HG02852 (cell line): ENCODE results near the gene ARHGEF17.

Experiments used
- ATAC-seq: cut with Tn5 transposase; IDR thresholded peaks from one replicate; pipeline ENCODE4 v1.9.1; 2021; ENCODE audit warnings: mild to moderate bottlenecking, moderate library complexity; ENCODE audit not compliant: unreplicated experiment

ARHGEF17 gene

DNA sequence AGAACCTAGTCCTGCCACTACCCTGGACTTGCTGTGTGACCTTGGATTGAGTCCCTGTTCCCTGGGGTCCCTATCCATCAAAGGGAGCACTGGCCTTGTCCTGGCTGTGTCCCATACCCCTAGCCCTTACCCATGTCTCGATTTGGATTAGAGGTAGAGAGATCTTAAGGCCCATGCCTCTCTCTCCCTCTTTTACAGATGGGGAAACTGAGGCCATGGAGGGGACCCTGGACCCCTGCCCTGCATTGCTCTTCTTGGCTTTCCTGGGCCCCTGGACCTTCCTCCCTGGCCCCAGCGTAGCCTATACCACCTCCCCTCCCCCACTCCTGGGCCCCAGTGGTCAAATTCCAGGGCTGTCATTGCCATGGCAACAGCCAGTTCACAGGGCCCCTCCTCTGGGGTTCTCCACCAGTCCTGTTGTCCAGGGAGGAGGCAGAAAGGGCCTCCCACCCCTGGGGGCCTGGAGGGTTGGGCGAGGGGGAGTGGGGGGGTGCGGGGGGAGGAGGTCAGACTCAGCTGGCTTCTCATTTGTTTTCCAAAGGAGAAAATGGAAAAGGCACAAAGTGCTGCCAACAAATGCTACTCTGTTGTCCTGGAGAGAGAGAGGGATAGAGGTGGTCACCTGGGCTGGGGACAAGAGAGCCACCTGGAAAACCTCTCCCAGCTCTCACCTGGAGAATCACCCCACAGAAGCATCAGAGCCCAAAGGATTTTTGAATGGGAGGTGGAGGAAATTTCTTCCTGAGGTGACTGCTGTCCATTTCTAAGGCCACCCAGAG is 23.3 kb downstream of the ARHGEF17 start:
- ATAC-seq = no peak

DNA sequence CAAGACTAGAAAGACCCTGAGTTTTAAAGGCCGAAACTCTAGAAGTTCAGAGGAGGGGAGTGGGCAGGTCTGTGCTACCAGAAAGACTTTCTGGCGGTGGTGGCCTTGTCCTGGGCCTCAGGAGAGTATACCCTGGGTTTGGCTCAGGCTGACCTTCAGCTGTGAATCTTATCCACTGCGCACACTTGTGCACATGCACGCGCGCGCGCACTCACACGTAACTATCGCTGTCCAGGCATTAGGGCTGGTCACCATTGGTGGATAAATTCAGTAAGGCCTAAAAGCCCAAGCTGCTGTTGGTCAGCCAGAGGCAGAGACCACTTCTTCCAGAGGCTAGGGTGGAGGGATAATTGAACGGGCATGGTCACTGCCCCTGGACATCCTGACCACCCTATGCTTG is 25.1 kb downstream of the ARHGEF17 start:
- no peak for ATAC-seq

DNA sequence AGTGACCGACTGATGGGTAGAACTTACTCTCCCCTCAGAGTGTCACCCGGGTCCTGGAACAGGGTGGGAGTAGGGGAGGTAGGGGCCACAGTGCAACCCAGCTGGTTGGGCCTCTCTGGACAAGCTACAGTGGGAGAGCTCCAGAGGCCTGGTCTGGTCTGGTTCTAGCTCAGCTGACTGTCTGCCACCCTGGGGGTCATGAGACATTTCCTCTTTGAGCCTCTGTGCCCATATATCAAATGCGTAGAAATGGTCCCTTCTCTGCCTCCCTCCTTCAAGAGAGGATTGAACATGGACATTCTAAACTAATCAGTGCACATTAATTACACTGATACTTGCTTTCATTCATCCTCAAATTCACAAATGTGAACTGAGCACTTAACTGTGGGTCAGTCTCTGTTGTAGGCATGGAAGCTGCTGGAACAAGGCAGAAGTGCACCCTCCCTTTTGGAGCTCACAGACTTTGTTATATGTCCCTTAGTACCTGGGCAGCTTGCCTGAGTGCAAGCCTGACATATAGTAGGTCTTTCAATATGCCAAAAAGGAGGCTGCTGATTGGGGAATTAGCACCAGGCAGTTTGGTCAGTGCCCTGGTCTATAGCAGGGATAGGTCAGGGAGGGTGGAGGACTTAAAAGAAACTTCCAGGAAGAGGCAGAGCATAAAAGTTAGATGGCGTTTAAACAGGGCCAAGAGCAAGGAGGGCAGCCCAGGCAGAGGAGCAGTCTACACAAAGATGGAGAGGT is 25.7 kb downstream of the ARHGEF17 start:
- ATAC-seq = no peak

DNA sequence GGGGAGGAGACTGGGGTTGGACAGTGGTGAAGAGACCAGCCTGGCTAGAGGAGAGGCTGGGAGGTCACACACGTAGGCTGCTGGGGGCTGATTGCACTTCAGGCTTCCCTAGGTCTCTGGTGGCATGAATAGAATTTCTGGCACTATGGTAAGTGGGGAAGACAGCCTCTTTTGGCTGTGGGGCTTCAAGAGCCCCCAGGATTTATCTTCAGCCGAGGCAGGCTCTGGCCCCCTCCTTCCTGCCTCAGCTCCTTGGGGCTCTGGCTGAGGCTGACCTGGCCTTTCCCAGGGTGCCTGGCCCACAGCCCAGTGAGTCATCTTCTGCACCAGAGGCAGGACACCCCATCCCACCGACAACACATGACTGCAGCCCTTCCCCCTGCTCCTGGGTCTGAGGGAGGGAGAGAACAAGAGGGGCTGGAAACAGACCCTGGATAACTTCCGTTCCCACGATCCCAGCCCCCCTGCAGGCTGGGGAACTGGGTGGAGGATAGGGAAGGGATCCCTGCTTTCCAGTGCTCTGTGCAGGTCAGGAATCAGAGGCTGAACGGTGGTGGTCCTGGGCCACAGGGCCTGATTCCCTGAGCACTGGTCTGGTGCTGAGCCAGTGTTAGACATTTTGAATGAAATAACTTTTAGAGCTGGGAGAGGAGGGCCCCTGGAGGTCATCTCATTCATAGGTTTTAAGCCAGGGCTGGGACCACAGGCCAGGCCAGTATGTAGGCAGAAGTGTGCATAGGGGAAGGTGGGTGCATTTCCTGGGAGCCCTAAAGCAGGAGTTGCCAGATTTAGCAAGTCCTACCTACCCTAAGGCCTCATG is 26.5 kb downstream of the ARHGEF17 start:
- no peak for ATAC-seq

DNA sequence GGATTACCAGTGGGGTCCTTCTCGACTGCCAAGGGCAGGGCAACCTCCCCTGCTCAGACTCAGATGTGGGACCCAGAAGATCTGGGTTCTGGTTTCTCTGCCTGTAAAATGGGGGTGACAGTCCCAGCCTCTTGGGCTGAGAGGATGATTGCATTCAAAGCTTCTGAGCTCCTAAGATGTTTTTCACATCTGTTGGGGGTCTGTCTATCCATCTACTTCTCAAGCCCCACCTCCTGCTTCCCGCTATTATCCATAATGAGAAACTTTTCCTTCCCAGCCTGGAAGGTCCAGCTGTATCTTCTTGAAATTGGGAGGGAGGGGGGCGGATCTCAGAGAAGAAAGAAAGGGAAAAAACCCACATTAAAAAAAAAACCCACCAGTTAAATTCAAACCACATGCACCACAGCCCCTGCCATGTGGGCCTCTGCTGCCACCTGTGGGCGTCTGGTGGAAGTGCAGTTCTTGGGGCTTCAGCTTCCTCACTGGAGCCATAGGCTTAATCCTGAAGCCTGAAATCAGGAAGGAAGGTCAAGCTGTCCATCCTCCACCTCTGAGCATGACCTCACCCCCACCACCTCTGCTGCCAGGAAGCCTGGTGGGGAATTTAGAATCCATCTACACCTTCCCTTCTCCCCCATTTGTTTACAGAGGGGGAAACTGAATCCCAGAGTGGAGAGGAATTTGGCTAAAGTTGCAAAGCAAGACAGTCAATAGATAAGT is 27.3 kb downstream of the ARHGEF17 start:
- no peak for ATAC-seq

DNA sequence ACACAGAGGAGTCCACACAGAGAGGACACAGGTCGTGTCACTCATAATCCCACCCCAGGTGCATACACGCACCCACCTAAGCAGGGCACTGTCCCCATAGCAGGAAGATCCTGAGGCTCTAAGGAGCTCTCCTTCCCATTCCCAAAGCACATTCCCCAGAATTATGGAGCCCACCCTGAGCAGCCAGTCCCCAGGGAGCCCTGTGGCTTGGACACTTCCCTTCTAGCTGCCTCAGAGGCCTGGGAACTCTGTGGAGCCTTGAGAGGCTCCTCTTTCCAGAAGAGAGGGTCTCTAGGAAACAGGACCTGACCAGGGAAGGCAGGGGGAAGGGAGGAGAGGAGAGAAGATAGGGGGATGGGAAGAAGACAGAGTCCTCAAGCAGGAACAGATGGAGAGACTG is 29.8 kb downstream of the ARHGEF17 start:
- no peak for ATAC-seq

DNA sequence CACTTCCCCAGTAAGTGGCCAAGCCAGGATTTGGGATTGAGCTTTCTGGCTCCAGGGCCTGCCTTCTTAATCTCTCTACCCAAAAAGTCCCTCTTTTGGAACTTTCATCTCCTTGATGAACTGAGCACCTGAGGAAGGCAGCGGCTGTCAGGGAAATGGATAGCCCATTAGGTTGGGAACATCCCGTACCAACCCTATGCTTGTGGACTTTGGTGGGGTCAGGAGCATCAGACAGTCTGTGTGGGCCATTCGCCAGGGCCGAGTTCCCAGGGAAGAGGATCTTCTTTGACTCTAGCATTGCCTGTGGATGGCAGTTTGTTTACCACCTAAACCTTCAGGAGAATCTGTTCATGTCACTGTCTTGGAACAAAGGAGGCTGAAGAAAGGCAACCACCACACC is 30.2 kb downstream of the ARHGEF17 start:
- ATAC-seq = no peak

DNA sequence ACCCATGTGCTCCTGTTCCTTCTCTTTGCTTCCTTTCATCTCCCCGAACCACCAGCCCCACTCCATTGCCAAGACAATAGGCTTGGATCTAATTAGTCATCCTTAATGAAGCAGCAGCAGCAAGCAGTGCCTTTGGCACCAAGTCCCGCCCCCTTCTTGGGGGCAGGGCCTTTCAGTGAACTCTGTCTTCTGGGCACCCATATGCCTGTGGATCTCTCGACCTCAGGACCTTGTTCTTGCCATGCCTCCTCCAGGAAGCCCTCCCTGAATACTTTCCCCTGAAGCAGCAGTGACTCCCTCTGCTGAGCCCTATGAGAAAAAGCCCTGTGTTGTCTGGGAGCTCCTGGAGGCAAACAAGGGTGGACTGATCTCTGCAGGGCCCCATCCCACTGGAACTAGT is 32.1 kb downstream of the ARHGEF17 start:
- no peak for ATAC-seq

DNA sequence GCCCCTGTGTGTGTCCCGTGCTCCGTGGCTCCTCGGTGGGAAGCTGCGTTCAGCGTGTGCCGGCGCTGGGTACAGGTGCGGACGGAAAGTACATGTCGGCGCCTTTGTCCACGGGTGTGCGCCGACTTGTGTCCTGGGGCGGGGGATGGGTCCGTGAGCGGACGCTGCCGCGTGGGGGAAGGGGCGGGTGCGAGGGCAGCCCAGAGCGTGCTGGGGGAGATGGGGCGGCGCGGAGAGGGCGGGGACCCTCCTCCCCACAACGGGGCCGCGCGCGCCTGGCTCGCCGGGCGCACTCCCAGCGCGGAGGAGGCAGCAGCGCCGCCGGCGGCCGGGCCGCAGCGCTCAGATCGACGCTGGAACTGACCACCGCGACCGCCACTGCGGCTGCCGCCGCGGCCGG is 34.6 kb downstream of the ARHGEF17 start:
- no peak for ATAC-seq

DNA sequence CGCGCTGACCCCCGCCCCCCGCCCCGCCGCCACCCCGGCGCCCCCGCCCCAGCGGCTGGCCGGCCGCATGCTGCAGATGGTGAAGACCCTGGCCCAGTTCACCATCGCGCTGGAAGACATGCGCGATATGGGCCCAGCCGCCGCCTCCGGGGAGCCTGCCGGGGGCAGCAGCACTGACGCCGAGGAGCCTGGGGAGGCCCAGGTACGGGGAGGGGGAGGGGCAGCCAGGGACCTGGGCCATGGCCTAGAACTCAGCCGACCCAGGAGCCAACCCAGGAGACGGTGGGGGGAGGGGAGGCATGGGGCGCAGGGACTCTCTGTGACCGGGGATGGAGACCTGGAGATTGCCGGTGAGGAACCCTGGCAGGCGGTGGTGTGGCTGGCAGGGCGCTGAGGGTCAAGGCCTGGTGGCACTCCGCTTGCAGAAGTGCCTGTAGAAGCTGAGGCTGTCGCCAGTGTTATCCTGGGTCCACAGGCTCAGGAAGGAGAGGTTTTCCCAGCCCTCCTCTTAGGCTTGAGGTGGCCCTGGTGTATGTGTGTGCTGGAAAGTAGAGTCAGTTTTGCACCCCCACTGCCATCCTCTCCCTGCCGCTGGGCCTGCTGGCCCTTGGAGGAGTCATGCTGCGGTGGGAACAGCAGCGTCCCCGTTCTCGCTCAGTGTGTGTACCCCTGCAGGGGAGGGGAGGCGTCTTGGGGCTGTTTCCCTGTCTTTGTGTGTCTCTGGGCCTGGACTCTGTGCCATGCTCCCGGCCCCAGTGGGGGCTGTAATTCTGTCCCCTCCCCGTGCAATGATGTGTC is 35.2 kb downstream of the ARHGEF17 start:
- no peak for ATAC-seq

DNA sequence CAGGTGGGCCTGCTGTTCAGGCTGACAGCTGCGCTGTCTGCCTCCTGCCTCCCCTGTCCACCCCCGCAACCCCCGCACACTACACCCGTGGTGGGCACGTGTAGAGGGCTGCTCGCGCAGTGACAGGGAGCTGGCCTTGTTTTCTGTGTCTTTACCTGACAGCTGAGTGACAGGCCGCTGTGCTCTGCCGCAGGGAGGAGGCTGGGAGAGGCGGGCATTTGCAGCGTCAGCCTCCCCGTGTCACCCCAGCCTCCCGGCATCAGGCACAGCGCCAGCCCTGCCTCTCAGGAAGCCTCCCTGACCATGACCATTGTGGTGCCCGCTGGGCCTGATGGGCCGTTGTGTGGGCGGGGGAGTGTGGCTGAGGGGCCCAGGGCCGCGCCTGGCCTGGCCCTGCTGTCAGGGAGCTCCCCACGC is 36.1 kb downstream of the ARHGEF17 start:
- no peak for ATAC-seq

DNA sequence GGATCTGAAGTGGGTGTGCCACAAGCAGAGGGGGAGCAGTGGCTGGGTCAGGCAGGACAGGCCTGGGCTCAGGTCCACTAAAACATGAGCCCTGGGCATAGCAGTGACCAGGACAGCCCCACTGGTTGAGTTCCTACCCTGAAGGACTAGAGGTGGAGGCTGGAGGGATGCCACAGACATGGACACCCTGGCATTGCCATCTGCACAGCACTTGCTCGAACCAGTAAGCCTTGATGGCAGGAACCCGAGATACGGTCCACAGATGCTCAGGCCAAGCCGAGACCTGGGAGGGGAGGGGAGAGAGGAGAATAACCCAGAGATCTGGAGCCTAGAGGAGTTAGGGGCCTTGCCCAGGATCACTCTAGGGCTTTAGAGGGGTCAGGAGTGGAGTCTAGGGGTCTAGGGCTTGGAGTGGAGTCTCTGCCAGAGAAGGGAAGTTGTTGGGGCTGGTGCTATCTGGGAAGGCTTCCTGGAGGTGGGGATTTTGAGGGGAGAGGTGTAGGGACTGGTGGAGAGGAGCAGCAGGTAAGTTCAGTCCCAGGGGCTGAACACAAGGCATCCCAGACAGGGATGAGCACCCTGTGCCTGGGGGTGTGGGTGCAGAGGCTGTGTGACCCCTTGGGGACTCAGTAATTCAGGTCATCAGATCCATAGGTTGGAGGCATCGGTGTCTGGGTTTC is 37.5 kb downstream of the ARHGEF17 start:
- no peak for ATAC-seq

DNA sequence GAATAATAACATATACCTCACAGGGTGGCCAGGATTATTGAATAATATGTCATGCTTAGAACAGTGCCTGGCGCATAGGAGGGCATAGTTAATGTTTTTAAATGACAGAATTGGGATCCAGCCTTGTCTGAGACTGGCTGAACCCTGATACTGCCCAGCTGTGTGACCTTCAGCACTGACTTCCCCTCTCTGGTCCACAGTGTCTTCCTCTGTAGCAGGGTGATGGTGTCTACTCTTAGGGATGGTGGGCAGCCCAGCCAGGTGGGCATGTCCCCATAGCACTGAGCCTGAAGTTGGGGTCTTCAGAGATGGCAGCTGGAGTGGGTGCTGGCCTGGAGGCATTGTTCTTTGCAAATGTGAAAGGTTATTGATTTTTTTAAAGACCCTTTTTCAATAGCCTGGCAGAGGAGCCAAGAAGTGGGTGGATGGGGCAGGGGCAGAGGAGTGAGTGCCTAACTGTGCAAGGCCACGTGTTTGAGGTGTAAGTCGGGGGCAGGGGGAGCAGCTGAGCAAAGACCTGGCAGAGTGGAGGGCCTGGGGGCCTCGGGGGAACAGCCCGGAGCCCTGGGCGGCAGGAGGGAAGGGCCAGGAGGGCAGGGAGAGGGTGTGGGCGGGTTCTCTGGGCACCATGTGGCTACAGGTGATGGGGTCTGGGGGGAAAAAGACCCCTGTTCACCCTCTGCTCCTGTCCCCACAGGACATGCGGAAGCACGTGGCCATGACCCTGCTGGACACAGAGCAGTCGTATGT is 38.3 kb downstream of the ARHGEF17 start:
- ATAC-seq = no peak

DNA sequence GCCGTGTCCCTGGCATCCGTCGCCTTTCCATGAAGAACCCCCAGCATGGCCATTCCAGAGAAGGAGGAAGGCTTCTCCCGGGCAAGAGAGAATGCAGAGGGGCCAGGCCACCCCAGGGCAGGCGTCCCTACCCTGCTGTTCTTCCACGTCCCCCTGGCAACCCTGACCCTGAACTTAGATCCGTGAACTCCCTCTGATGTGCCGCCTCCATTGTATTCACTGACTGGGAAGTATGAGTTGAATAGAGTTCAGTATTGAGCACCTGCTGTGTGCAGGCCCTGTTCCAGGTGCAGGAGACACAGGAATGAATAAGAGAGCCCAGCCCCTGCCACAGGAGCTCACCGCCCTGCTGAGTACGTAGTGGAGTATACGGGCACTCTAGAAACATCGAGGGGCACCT is 39.0 kb downstream of the ARHGEF17 start:
- ATAC-seq = no peak

DNA sequence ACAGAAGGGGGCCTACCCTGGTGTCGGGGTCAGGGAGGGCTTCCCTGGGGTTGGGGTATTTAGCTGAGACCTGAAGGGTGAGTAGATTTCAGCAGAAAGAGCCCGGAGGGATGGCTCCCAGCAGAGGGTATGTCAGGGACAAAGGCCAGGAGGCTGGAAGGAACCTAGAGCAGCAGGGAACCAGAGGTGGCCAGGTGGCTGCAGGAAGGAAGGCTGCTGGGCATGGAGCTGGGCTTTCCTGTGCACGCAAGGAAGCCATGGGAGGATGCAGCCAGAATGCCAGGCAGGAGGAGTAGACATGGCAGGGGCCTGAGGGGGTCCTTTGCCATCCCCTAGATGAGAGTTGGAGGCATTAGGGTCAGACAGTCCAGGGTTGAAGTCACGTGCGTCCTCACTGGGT is 40.8 kb downstream of the ARHGEF17 start:
- no peak for ATAC-seq

DNA sequence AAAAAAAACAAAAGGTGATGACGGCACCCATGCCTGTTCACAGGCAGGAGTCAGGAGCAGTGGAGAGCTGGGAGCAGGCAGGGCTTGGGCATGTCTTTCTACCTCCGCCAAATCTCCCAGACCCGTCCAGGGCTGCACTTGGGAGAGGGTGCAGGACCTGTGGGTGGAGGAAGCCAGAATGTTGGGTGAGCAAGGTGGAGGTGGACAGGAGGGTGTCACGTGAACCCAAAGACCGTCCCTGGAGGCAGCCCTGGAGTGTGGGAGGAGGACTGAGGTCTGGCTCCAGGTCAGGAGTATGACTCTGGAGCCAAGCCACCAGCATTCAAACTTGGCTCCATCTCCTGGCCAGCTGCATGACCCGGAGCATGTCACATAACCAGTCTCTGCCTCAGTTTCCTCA is 41.6 kb downstream of the ARHGEF17 start:
- no peak for ATAC-seq

DNA sequence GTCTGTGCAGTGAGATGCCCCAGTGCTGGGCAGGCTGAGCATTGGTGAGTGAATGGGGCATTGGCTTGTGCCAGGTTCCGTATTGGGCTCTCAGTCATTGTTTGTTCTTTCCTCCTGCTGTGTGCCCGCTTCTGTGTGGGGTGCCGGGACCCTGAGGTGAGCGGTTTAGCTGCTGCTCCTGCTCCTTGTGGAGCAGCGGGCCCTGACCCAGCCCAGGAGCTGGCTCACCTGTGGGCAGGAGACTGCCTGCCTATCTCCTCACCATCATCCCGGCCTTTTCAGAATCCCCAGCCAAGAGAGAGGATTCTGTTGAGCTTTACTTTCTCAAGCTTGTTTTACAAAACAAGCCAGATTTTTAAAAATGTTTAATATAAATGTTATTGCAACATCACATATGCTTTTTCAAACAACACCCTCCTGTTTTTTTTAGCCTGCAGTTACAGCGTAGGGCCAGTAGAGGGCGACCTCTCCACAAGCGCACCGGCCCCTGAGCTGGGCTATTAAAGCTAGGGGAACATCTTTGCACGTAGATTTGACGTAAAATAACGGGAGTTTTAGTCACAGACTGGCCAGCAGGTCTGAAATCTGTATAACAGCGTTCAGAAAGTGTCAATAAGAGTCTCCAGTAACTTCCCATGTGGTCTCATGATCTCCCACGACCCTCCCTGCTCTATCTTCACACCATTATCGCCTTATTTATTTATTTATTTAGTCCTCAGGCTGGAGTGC is 43.0 kb downstream of the ARHGEF17 start:
- ATAC-seq = no peak

DNA sequence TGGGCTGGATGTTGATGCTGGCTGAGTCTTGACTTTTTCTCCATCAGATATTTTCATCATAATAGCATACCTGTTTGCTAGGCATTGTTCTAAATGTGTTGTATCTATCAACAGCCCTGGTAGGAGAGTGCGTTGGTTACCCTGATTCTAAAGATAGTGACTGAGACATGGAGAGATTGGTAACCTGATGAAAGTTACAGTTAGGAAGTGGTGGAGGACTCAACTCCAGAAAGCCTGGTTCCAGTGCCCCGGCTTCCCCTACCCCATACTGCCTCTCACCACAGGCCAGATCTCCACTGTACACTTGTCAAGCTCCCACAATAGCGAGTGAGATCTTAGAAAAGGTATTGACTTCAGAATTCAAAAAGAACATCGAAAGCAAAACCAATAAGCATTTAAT is 45.3 kb downstream of the ARHGEF17 start:
- ATAC-seq = no peak
